ENCODE measurements around the gene TRIM33. TPM values are rescaled to one million over a fixed set of nuclear protein-coding genes. Genes with fewer than 3 reads are reported as not detected.

TRIM33 gene
- total and polyA plus RNA-seq, 10 of the 15 experiments (the other 5 are each of a cell fraction or from before 2014, with no cell fraction given), result 9.0 to 40.3 (median 22.0) TPM

- TF ChIP-seq ZNF207 (IDR thresholded peaks at IDR 0.05; ENCODE audit: borderline replicate concordance) (no peak), RUNX3 (IDR thresholded peaks at IDR 0.05; ENCODE audit: low read length) (no peak), IKZF1 (conservative IDR thresholded peaks at IDR 0.05) (no peak), RB1 (IDR thresholded peaks at IDR 0.05; ENCODE audit: borderline replicate concordance) (no peak), IRF4 (IDR thresholded peaks at IDR 0.05; ENCODE audit: low read depth, low read length) (no peak)
- TF ChIP-seq, protein P1, sequence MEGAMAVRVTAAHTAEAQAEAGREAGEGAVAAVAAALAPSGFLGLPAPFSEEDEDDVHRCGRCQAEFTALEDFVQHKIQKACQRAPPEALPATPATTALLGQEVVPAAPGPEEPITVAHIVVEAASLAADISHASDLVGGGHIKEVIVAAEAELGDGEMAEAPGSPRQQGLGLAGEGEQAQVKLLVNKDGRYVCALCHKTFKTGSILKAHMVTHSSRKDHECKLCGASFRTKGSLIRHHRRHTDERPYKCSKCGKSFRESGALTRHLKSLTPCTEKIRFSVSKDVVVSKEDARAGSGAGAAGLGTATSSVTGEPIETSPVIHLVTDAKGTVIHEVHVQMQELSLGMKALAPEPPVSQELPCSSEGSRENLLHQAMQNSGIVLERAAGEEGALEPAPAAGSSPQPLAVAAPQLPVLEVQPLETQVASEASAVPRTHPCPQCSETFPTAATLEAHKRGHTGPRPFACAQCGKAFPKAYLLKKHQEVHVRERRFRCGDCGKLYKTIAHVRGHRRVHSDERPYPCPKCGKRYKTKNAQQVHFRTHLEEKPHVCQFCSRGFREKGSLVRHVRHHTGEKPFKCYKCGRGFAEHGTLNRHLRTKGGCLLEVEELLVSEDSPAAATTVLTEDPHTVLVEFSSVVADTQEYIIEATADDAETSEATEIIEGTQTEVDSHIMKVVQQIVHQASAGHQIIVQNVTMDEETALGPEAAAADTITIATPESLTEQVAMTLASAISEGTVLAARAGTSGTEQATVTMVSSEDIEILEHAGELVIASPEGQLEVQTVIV (IDR thresholded peaks at IDR 0.05; ENCODE audit: borderline replicate concordance, partially characterized antibody), result no peak
- Histone ChIP-seq H3K9me3 (replicated peaks; ENCODE audit: control insufficient read depth, insufficient read depth, low read length) (no peaks in the 10 kb centered on the region; the same call in 2 of the 3 replicates), H3K27me3 (replicated peaks in 1 of 2; ENCODE audit: control insufficient read depth in 2 of 2, insufficient read depth in 2 of 2, low read length in 1 of 2) (no peaks in the 10 kb centered on the region), H3K79me2 (ENCODE audit: control insufficient read depth, insufficient read depth, low read length) (no peaks in the 10 kb centered on the region), H3K36me3 (ENCODE audit: control insufficient read depth in 2 of 2, insufficient read depth in 2 of 2, low read length in 1 of 2) (no peaks in the 10 kb centered on the region), H4K20me1 (ENCODE audit: control insufficient read depth, insufficient read depth) (no peaks in the 10 kb centered on the region), H3K9ac (ENCODE audit: control insufficient read depth, insufficient read depth, low read length) (no peak overlapping the region), H2AFZ (ENCODE audit: control insufficient read depth, low read depth, low read length) (peak overlapping the region; percentile 11), H3K4me2 (ENCODE audit: control insufficient read depth, insufficient read depth) (no peak overlapping the region), H3K4me3 (no peak overlapping the region), H3K4me1 (ENCODE audit: control insufficient read depth, insufficient read depth, low read length) (no peaks in the 10 kb centered on the region), H3K27ac (ENCODE audit: control insufficient read depth, insufficient read depth) (no peak overlapping the region)
- WGBS (ENCODE audit: insufficient coverage, insufficient replicate concordance, low lambda C conversion rate, missing lambda C conversion rate), result 50% methylated on average over 15 of the region's 15 CpGs
- FAIRE-seq (no peak), ATAC-seq (no peak), DNase-seq (ENCODE audit: low read depth, low spot score) (no peak)
- SMC1A ChIA-PET (ENCODE audit: uncharacterized antibody, unreplicated experiment), result interaction anchor here (1.5 kb wide), 1 partner anchor 9 kb away, joined by 4 read pairs; no protein-coding TSS in a partner anchor
- in situ Hi-C loops (cut with MboI) (no loop called here), intact Hi-C loops (cut with micrococcal nuclease; ENCODE audit: unreplicated experiment) (no loop called here)
- RAD21 ChIA-PET (ENCODE audit: unreplicated experiment), result interaction anchor here (0.6 kb wide), 1 partner anchor 19 kb away, joined by 3 read pairs; no protein-coding TSS in a partner anchor
- POLR2A ChIA-PET, result no interaction called here
- BruUV-seq (replicated peaks), result no TSS peak
- CTCF ChIA-PET, result interaction anchor here (1.1 kb wide), 1 partner anchor 22 kb away, joined by 7 read pairs; no protein-coding TSS in a partner anchor
These were observed 142.3 kb downstream of the TRIM33 start for GRCh38 chr1:114368560-114369255.
